Common myeloid progenitor, CD34-positive (primary cell): ENCODE measurements around the gene KCNB1.

Experiments
- CTCF ChIA-PET: fragments of 350-600 bp; sonication (Branson Sonifier 250); formaldehyde crosslinking; loops from one replicate; lab custom pipeline; 2021; ENCODE audit warnings: antibody characterized with exemption; lab: Charles Lee
- POLR2A ChIA-PET: fragments of 350-600 bp; sonication (Branson Sonifier 250); formaldehyde crosslinking; loops from one replicate; lab custom pipeline; 2021; ENCODE audit warnings: antibody characterized with exemption; lab: Charles Lee
- DNase-seq, 3 donors: peaks; one replicate each; pipeline versions ENCODE4 v3.0.0 to v3.0.0-alpha.2; 2013
- H3K27ac ChIP-seq, 2 experiments: 1 replicate in 1 of 2; 2 replicates in 1 of 2; pipeline ENCODE4 v1.7.0; 2013; ENCODE audit warnings: inconsistent platforms in 2 of 2, low read length in 2 of 2, mild to moderate bottlenecking in 2 of 2, low read depth in 1 of 2, moderate library complexity in 1 of 2; ENCODE audit not compliant: severe bottlenecking in 2 of 2, insufficient read depth in 1 of 2, poor library complexity in 1 of 2
- H3K27me3 ChIP-seq, 5 experiments: replicated peaks in 2 of 5; 1 replicate in 3 of 5; 2 replicates in 2 of 5; pipeline versions ENCODE4 v1.6.1 to v1.7.0; 2013; ENCODE audit warnings: low read length in 4 of 5, mild to moderate bottlenecking in 2 of 5, moderate library complexity in 2 of 5, inconsistent platforms in 1 of 5; ENCODE audit not compliant: insufficient read depth in 5 of 5, control insufficient read depth in 4 of 5
- H3K36me3 ChIP-seq, 4 experiments: 1 replicate in 2 of 4; 2 replicates in 2 of 4; pipeline versions ENCODE4 v1.6.1 to v1.7.0; 2013; ENCODE audit warnings: low read length in 3 of 4, control low read depth in 1 of 4, mild to moderate bottlenecking in 1 of 4; ENCODE audit not compliant: control insufficient read depth in 4 of 4, insufficient read depth in 4 of 4
- H3K4me1 ChIP-seq, 4 experiments: 1 replicate in 3 of 4; 2 replicates in 1 of 4; pipeline versions ENCODE4 v1.6.1 to v1.7.1; 2013; ENCODE audit warnings: low read length in 3 of 4, mild to moderate bottlenecking in 3 of 4, control low read depth in 1 of 4, inconsistent platforms in 1 of 4, moderate library complexity in 1 of 4; ENCODE audit not compliant: control insufficient read depth in 4 of 4, insufficient read depth in 4 of 4; ENCODE audit errors: control extremely low read depth in 1 of 4
- H3K4me3 ChIP-seq, 7 experiments: 1 replicate in 4 of 7; 2 replicates in 3 of 7; pipeline versions ENCODE4 v1.5.1 to v1.7.0; 2013; ENCODE audit warnings: mild to moderate bottlenecking in 7 of 7, low read length in 6 of 7, moderate library complexity in 6 of 7, inconsistent platforms in 2 of 7, low read depth in 2 of 7, control low read depth in 1 of 7; ENCODE audit not compliant: insufficient read depth in 4 of 7, control insufficient read depth in 1 of 7; ENCODE audit errors: extremely low read depth in 1 of 7
- H3K9me3 ChIP-seq, 5 experiments: 1 replicate in 4 of 5; 2 replicates in 1 of 5; pipeline versions ENCODE4 v1.6.1 to v1.7.1; 2013; ENCODE audit warnings: low read length in 4 of 5, mild to moderate bottlenecking in 2 of 5, inconsistent platforms in 1 of 5, low read depth in 1 of 5, moderate library complexity in 1 of 5; ENCODE audit not compliant: control insufficient read depth in 4 of 5, insufficient read depth in 2 of 5; ENCODE audit errors: control extremely low read depth in 1 of 5
- WGBS: methylation state at CpG from one replicate; pipeline ENCODE4 v1.1.5; 2013; ENCODE audit not compliant: insufficient coverage; 5-methylcytosine and 5-hydroxymethylcytosine counted together

KCNB1 gene

DNA sequence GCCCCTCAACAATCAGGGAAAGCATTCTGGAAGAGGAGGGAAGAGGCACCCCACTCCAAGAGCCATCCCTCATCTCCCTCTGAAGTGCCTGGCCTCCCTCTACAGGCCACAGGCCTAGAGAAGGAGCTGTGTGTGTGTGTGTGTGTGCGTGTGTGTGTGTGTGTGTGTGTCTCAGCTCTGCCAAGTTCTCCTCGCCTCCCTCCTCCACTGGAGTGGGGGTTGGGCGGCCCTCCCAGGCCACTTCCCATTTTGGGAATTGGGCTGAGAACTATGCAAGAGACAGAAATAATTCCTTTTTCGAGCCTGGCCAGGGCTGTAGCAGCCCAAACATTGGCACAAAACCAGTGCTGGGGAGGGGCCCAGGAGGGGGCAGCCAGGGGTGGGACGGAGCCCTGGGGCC lies 35.7 kb downstream of the KCNB1 start:
- Histone ChIP-seq H3K36me3 (no peaks in the 10 kb centered on the region), H3K9me3 (no peaks in the 10 kb centered on the region), H3K27me3 (peaks cover 0 to 26% (median 7%) of the 10 kb centered on the region in 5 experiments), H3K4me3 (no peak overlapping the region), H3K27ac (no peak overlapping the region), H3K4me1 (peaks cover 0 to 11% (median 2%) of the 10 kb centered on the region in 4 experiments)
- POLR2A ChIA-PET: interaction anchor here (0.7 kb wide), 1 partner anchor 91 kb away, joined by 3 read pairs; no protein-coding TSS in a partner anchor
- CTCF ChIA-PET: interaction anchor here (0.8 kb wide), 1 partner anchor 23 kb away, joined by 3 read pairs; no protein-coding TSS in a partner anchor
- DNase-seq: peak in 1 of 3 donors; percentile 17
- WGBS: 42% methylated on average over 2 of the region's 5 CpGs

DNA sequence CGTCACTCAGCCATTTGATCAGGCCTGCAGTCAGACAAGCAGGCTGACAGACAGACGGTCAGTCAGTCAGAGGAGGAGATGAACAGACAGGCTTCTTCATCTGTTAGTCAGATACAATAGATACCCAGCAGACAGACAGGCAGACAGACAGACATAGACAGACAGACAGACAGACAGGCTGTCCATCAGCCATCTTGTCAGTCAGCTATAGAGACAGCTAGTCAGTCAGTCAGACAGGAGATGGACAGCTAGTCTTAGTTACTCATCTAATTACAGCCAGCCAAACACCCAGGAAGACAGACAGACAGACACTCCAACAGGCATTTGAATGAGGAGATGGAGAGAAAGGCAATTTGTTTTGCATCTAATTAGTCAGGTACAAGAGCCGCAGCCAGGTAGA lies 36.4 kb downstream of the KCNB1 start:
- 96% methylated on average over 3 of the region's 3 CpGs for WGBS
- Histone ChIP-seq H3K4me3 (no peak overlapping the region), H3K4me1 (peaks cover 0 to 11% (median 2%) of the 10 kb centered on the region in 4 experiments), H3K27me3 (peaks cover 0 to 22% (median 7%) of the 10 kb centered on the region in 5 experiments), H3K36me3 (no peaks in the 10 kb centered on the region), H3K27ac (no peak overlapping the region), H3K9me3 (no peaks in the 10 kb centered on the region)
- ChIA-PET POLR2A (interaction anchor here (0.7 kb wide), 1 partner anchor 92 kb away, joined by 3 read pairs; no protein-coding TSS in a partner anchor), CTCF (interaction anchor here (0.6 to 0.8 kb wide), 2 partner anchors 22 to 124 kb away, joined by 3 read pairs; no protein-coding TSS in a partner anchor)
- no peak for DNase-seq

DNA sequence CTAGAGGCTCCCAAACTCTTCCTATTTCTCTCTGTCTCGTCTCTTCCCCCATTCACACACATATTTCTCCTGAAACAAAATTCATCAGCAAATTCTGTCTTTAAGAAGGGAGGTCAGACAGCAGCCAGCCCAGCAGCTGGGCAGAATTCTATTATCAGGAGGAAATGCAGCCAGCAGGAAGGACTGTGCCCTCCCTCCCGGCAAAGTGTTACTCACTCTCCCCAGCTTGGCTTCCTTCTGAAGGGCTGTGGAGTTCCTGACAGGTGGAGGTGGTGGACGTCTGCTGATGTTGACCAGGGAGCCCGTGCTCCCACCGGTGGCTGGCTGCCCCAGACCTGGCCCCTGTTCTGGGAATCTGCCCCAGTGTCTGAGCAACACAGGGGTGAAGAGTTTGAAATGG lies 37.3 kb downstream of the KCNB1 start:
- WGBS: 0% methylated on average over 2 of the region's 5 CpGs
- H3K27ac ChIP-seq: no peak overlapping the region
- ChIA-PET POLR2A (no interaction called here), CTCF (no interaction called here)
- H3K9me3 ChIP-seq: no peaks in the 10 kb centered on the region
- no peak for DNase-seq
- H3K4me1 ChIP-seq: peaks cover 0 to 11% (median 2%) of the 10 kb centered on the region in 4 experiments
- no peak overlapping the region for H3K4me3 ChIP-seq
- H3K27me3 ChIP-seq: peaks cover 0 to 18% (median 7%) of the 10 kb centered on the region in 5 experiments
- no peaks in the 10 kb centered on the region for H3K36me3 ChIP-seq

DNA sequence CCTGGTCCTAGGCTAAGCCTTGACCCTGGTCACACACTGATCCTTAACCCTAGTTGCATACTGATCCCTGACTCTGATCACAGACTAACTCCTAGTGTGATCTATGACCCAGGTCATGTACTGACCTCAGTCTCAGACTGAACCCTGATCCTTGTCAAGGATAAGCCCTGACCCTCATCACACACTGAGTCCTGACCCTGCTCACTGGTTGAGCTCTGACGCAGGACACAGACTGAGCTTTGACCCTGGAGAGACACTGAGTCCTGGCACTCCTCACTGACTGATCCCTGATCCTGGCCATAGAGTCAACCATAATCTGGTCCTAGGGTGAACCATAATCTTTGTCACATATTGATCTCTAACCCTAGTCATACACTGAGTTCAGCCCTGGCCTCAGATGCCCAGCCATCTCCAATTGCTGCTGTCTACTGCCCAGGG lies 37.9 kb downstream of the KCNB1 start:
- DNase-seq: no peak
- Histone ChIP-seq H3K4me3 (no peak overlapping the region), H3K9me3 (no peaks in the 10 kb centered on the region), H3K27me3 (peaks cover 0 to 17% (median 6%) of the 10 kb centered on the region in 5 experiments), H3K4me1 (peaks cover 0 to 11% (median 2%) of the 10 kb centered on the region in 4 experiments), H3K36me3 (no peaks in the 10 kb centered on the region), H3K27ac (no peak overlapping the region)
- CTCF ChIA-PET: interaction anchor here (0.5 kb wide), 1 partner anchor 114 kb away, joined by 3 read pairs; no protein-coding TSS in a partner anchor
- POLR2A ChIA-PET: no interaction called here
- 100% methylated on average over 1 of the region's 1 CpG for WGBS

DNA sequence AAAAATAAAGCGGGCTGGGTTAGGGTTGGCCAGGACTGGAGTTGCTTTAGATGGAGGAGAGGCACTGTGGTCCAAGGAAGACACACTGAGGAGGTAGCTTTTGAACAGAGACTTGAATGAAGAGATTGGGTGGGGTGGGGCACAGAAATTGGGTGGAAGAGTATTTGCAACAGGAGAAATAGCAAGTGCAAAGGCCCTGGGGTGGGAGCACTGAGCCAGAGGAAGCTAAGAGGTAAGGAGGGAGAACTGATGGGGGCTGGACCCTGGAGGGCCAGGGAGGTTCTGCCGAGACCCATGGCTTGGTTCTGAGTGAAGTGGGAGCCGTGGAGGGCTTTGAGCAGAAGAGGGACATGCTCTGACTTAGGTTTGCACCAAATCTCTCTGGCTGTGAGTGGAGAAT lies 45.4 kb downstream of the KCNB1 start:
- CTCF ChIA-PET: no interaction called here
- 61% methylated on average over 3 of the region's 3 CpGs for WGBS
- Histone ChIP-seq H3K27ac (no peak overlapping the region), H3K9me3 (no peaks in the 10 kb centered on the region), H3K27me3 (peaks cover 0 to 8% (median 2%) of the 10 kb centered on the region in 5 experiments), H3K4me1 (no peaks in the 10 kb centered on the region), H3K36me3 (no peaks in the 10 kb centered on the region), H3K4me3 (no peak overlapping the region)
- POLR2A ChIA-PET: interaction anchor here (1.6 kb wide), 1 partner anchor 27 kb away, joined by 4 read pairs; no protein-coding TSS in a partner anchor
- DNase-seq: no peak

DNA sequence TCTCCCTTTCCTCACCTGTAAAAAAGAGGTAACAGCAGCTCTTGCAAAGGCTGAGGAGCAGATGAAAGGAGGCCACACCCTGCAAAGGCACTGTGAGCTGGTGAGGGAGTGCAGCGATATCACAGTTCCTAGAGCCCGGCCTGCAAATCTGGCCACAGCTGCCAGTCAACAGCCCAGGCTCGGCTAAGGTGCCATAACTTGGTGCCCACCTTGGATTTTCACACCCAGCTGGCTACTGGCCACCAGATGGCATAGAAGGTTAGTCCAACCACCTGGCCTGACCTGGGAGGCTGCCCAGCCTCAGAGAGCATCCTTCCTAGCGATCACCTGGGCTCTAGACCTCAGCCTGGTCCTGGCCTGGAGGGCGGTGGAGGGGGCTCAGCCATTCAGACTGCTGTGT lies 46.8 kb downstream of the KCNB1 start:
- Histone ChIP-seq H3K4me3 (no peak overlapping the region), H3K27ac (no peak overlapping the region), H3K4me1 (no peaks in the 10 kb centered on the region), H3K9me3 (no peaks in the 10 kb centered on the region), H3K27me3 (peaks cover 0 to 8% (median 0%) of the 10 kb centered on the region in 5 experiments), H3K36me3 (no peaks in the 10 kb centered on the region)
- ChIA-PET CTCF (no interaction called here), POLR2A (no interaction called here)
- WGBS: 98% methylated on average over 5 of the region's 5 CpGs
- DNase-seq: no peak

DNA sequence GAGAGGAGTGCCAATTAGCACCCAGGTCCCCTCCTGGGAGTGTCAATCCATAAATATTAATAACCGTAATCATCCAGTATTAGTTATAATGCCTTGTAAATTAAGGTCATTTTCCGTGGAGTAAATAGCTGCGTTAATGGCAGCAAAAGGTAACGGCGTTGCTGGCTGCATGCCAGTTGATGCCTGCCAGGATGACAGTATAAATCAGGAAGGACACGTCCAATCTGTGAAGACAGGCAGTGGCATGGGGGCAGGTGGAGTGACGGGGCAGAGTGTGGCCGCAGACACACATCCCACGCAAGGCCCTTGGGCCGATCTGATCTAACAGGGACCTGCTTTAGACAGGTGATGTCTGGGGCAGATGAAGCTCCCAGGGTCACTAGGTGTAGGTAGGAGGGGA lies 49.1 kb downstream of the KCNB1 start:
- CTCF ChIA-PET: no interaction called here
- peaks cover 0 to 7% (median 1%) of the 10 kb centered on the region in 5 experiments for H3K27me3 ChIP-seq
- no peaks in the 10 kb centered on the region for H3K4me1 ChIP-seq
- POLR2A ChIA-PET: no interaction called here
- WGBS: 89% methylated on average over 7 of the region's 10 CpGs
- H3K36me3 ChIP-seq: no peaks in the 10 kb centered on the region
- no peak for DNase-seq
- peaks cover 0 to 2% (median 0%) of the 10 kb centered on the region in 5 experiments for H3K9me3 ChIP-seq
- H3K27ac ChIP-seq: no peak overlapping the region
- no peak overlapping the region for H3K4me3 ChIP-seq
